NCI-H446 treated with DMSO at 0.1 percent for 48 hours (cell line): Measurements from ENCODE around the gene CACNA1C.

Experiments used
- DNase-seq: peaks from one replicate; lab custom pipeline; 2025; lab: John Stamatoyannopoulos, UW

The CACNA1C gene

DNA sequence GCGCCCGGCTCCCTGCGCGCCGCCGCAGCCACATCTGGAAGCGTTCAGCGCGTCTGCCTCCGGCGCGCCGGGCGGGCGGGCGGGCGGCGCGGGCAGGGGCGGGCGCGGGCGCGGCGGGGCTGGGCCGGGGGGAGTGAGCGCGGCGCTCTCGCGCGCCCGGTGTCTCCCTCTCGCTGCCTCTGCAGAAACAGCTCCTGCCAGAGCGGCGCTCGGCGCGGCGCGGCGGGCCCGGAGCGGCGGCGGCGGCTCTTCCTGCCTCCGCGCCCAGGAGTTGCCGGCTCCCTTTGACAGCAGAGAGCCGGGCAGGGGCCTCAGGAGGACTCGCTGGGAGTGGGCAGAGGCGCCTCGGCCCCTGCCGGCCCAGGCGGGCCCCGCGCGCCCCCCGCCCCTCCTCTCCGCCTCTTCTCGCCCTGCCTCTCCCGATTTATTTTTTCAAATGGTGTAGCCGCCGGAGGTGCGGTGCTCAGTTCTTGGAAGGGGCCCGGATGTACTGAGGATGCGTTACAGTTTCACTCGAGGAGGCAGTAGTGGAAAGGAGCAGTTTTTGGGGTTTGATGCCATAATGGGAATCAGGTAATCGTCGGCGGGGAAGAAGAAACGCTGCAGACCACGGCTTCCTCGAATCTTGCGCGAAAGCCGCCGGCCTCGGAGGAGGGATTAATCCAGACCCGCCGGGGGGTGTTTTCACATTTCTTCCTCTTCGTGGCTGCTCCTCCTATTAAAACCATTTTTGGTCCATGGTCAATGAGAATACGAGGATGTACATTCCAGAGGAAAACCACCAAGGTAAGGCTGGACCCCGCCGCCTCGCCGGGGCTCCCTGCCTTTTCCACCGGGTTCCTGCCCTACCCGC is at the start of gene CACNA1C:
Gene CACNA1C, plus strand, starts transcription at position 162 of the 853 bp plus-strand sequence. Its CDS starts 576 bp downstream, at position 738.
- DNase-seq, result peak; percentile 44

DNA sequence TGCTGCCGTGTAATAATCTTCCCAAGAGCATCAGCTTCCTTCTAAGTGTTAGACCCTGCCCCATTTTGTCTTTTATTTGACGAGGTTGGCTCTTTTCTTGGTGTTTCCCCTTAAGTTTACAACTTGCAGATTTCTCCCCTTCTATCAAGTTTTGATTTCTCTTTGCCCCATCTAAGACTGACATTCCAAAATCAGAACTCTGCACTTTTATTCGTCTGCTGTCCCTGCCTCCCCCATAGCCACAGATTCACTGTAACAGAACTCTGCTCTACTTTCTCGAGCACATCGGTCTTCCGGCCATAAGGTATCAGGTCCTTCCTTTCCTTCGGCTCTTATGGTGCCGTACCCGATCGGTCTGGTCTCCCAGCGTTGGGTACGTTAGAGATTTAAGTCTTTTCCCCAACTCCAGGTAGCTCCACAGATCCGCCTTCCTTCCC is 49.1 kb upstream of the CACNA1C start:
- DNase-seq, result no peak

DNA sequence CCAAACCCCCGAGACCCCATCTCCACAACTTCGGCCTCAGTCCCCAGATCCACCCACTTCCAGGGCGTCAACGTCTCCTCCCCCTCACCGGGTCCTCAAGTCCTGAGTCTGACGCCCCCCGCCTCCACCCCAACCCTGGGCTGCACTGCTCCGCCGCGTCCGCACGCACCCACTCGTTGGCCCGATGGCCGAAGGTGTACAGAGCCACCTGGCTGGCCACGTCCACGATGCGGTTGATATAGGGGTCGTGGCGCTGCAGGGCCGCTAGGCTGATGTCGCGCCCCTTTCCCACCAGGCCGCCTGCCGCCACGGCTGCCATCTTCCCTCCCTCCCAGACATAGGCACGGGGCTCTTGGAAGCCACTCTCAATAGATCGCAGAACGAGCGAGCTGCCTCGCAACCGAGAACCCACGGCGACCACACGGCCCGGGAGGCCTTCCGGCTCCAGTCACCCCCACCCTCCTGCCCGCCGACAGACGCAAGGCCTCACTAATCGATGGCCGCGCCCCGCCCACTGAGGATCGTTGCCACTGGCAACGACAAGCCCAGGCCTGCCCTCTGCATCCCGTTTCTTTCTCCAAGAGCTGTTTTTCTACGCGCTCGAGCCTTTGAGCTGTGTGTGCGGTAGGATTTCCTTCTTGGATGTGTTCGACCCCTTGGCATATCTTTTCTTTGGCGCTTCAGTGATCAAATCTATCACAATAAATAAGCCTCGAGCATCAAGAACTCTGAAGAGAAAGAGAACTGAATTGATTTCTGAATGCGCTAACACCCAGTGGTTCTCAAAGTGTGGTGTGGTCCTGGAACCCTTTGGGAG is 48.5 kb upstream of the CACNA1C start, which contains the start of gene DCP1B:
Gene DCP1B, minus strand, starts transcription at position 345 of the 817 bp plus-strand sequence. Its CDS starts 26 bp downstream, at position 319.
- peak; percentile 95 for DNase-seq

DNA sequence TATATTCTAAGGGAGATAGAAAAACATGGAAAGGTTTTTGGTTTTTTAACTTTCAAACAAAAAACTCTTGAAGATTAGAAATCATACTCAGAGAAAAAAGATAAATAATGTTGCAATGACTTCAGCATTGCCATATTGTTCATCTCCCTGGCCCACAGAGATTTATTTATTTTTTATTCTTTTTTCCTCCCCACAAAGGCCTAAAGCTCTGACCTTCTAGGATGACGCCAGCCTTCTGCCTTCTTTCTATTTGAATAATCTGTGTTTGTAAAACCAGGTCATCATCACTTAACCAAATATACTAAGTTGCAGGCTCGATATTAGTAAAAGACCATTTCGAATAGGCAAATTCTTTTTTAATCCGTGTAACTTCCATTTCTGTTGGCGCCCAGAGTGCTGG is 44.1 kb upstream of the CACNA1C start:
- DNase-seq, result no peak

DNA sequence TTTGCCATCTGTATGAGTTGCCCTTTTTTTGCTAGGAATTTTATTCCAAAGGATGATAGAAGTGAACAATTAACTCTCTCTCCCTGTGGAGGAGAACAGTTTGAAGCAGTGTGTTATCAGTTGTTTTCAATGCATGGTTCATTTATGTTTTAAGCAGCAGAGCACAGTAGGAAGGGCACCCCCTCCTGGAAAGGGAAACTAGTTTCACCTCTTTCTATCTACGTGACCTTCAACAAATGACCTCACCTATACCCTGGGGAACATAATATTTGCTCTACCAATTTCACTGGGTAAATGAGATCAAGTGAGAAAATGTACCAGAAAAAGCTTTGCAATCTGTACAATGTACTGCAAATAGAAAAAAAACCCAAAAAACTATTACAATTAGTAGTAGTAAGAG is 43.2 kb upstream of the CACNA1C start:
- no peak for DNase-seq

DNA sequence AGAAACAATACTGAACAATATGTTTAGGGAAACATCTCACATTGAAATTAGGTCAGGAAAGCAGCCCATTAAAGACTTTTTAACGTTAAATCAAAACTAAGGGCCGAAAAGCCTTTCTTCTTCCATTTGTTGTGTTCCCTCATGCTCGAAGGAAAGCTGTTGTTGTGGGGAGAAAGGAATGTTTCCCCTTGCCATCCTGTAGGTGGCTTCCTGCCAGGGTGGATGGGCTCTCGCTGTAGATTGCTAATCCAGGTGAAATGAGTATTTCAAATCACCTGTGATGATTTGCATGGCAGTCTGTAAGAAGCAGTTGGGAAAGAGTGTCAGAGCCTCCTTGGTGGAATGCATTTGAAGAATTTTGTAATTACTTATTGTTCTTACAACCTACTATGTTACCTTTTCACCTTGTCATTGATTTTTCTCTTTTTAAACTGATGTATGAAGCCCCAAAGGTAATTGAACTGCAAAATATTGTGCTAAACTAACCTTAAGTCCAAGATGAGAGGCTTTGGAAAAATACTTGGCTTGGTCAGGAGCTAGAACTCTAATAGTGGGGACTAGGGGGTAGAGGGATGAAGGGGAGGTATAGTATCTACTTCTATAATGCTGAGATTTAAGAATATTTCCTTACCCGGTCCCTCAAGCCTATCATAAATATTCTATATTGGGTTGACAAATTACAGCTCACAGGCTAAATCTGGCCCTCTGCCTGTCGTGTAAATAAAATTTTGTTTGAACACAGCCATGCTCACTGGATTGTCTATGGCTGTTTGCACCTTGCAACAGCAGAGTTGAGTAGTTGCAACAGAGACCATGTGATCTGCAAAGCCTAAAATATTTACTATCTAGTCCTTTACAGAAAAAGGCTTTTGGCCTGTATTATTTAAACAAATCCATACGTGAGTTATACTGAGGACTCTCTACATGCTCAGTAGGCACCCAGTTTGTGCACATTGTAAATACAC is 40.9 kb upstream of the CACNA1C start:
- DNase-seq, result no peak

DNA sequence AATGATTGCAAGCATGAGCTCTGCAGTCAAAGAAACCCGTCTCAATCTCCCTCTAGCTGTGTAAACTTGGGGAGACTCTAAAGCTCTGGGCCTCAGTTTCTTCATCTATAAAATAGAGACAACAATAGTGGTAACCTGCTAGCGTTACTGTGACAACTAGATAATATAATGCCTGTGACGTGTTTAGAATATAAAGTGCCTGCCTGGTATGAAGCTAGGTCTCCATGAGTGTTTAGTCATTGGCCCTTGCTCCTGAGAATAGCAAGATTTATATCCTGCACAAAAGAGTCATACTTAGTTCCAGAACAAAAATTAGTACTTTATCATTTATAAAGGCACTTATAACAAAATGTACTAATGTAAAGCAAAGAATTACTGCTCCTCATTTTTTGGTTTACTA is 39.7 kb upstream of the CACNA1C start:
- DNase-seq, result no peak

DNA sequence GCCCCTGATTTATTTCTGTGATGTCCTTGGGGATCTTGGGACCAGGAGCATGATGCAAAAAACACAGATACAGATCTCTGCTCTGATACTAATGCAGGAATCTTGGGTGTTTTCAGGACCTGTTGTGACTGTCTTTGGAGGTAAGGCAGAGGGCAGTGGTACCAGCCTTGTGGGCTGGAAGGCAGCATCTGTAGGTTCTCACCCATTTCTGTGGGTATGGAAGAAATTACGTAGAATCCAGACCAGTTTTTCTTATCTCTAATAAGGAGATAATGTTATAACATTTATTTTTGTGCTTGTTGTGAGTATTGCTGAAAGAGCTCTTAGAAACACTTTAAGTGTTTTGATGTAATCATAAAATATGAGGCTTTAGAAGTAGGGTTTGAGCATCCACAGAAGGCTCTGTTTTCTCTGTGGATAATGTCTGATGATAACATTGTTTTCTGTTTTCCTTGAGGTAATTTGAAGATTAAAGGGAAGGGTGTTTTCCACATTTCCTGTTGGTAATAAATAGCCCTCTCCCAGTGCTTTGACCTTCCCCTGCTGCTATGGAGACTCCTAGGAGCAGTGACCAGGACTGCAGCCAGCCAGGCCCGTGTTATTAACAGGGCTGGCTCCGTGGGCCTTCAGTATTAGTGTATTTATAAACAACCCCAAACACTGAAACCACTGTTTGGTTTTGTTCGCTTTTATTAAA is 39.1 kb upstream of the CACNA1C start:
- DNase-seq, result no peak

DNA sequence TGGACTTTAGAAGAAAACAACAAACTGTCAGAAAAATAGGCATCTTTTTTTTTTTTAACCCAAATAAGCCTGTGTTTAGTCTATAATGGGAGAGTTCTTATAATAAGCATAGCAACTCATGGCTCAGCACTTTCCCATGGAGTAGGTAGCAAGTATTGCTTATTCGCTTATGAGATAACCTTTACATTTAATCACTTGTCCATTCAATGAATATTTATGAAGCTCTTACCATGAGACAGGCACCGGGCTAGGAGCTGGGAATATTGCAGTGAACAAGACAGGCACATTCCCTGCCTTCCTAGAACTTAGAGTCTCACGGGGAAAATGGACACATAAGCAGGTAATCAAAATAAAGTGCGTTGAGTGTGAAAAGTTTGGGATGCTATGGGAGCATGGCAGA is 38.6 kb upstream of the CACNA1C start:
- DNase-seq, result no peak

DNA sequence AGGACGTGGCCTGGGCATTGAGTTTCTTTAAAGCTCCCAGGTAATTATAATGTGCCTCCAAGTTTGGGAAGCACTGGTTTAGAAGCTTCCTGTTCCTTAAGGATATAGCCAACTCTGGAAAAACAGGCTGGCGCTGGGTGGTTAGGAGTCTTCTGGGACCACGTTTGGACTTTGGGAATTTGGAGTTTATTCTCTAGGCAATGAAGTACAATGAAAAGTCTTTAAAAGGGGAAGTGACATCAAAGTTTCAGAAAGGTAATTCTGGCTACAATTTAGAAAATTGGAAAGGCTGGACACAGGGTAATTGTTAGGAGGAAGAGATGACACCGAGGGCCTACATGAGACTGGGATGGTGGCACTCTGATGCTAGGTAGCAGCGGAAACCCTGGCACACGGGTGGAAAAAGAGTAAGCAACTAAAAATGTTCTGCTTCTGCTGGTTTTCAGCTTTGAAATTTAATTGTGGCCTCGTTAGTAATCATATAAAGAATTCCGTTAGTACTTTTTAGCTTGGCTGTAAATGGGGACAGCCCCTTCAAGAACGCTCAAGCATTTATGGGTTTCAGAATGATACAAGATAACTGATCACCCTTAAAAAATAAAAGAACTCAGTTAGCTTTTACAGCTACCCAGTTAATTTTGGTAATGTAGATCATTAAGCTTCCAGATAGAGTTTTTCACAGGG is 35.8 kb upstream of the CACNA1C start:
- no peak for DNase-seq

DNA sequence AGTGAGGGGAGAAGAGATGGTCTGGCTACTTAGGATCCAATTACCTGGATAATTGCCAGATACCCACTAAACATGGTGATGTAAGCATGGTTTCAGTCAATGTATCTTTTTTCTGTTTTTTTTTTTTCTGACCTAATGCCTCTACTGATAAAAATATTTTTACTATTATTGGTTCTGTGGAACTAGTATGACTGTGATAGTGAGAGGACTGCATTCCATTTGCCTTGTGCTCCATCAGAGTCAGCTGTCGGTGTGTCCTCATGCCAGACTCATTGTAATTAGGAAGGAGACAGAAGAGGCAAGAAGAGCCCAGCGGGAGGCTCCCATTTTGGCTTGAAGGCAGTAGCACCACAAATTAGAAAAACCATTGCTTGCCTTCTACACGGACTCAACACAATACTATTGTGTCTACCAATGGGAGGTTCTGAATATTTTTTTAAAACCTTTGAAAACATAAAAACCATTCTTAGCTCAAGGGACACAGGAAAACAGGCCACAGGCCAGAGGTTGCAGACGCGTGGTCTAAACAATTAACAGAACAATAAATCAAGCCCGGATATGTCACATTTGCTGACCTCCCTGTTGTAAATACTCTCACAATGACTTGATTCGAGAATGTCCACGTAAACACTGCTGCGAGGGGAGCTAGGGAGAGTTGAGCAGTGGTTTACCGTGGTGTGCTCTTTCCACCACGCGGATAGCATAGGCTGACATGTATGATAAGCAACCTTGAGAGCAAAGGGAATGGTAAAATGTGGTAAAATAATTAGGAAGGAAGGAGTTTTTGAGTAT is 35.0 kb upstream of the CACNA1C start:
- peak; percentile 61 for DNase-seq

DNA sequence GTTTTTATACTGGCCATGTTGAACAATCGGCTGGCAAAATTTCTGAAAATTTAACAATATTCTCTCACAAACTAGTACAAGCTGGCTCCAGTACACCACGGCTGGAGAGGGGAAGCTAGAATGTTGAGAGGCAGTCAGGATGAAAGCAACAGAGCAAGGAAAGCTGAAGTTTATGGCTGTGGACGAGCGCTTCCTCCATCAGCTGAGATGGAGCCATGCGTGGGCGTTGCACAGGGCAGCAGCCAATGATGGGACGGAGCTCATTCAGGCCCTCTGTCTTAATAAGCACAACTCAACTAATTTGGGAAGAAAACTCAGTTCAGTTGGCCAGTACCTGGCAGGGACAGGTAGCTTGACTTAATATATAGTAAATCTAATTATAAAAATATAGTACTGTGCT is 34.4 kb upstream of the CACNA1C start:
- no peak for DNase-seq

DNA sequence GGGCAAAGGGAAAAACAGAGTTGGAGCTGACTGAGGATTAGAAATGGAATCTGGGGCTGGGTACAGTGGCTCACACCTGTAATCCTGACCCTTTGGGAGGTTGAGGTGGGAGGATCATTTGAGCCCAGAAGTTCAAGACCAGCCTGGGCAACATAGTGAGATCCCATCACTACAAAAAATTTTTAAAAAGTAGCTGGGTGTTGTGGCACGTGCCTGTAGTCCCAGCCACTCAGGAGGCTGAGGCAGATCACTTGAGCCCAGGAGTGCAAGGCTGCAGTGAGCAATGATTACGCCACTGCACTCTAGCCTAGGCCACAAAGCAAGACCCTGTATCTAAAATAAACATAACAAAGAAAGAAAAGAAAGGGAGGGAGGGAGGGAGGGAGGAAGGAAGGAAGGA is 33.7 kb upstream of the CACNA1C start:
- DNase-seq, result no peak

DNA sequence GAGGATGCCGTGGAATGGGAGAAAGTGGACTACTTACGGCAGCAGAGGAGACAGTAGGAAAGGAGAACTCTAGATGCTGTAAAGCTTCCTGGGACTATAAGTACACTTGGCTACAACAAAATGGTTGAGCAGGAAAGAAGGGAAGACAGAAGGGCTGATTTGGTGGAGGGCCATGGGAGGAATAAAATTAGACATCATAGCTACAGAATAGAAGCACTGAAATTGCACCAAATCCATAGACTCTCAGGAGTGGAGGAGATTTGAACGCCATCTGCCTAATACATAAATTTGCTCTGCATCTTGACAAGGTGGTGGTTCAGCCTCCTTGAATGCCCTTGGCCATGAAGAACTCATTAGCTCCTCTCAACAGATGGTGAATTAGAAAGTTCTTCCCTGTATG is 32.3 kb upstream of the CACNA1C start:
- no peak for DNase-seq

DNA sequence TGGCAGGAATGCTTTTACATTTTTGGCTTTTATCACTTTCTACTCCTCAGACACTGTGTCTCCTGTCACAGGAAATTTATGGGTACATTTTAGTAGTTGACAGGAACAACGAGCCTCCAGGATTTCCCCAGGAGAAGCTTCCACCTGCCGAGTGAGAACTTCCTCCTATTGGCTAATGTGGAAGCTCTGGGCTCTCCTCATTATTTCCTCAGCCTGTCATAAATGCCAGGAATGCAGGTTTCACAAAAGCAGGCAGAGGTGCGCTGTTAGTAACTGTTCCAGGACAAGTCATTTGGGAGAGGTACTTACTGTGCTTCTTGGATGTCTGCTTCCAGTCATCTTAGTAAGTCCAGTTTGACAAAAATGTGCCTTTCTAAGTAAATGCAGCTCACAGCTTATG is 29.4 kb upstream of the CACNA1C start:
- DNase-seq, result no peak

DNA sequence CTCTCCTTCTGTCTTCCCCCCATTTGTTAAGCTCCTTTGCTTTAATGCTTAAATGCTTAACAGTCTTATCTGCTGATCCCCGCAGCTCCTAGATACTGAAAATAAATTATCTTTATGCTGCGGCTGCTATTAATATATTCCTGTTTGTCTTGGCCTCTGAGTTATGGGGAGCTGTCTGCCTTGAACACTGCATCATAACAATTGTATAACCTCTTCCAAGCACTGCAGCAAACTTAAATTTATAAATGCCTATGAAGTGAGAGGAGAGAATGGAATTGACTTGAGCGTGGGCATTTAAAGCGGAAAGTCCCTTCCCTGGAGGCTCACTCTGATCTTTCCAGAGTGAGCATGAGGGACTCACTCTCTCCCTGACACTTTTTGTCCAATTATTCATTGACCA is 25.4 kb upstream of the CACNA1C start:
- no peak for DNase-seq

DNA sequence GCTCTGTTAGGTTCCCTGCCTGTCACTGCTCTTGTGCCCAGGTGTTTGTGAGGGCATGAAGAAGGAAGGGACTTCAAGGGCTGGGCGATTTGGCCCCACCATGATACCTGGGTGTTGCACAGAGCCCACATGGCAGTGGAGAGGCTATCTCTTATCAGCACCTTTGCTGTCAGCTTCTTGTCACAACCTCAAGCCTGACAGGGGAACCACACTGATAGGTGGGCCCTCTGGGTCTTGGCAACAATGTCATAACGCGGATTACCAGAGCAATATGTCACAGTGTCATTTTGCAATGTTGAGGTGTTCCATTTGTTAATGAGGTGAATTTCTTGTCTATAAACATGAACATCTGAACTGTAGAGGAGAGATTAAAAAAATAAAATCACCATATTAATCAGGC is 22.9 kb upstream of the CACNA1C start:
- DNase-seq, result no peak

DNA sequence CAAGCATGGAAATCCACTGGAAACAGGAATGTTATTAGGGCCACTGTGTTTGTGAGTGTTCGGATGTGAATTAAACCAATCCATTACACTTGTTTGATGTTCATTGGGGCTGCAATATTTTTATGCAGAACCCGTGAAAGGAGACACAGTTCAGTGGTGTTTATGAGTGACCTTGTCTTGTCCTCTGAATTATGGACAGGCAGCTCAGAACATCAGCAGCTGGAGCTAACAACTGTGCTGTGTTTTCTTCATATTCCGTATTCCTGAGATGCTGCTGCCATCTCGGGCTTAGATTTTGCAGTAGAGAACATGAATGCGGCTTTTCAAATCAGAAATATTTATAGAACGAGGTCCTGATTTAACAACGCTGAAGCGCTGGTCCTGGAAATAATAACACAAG is 20.3 kb upstream of the CACNA1C start:
- no peak for DNase-seq

DNA sequence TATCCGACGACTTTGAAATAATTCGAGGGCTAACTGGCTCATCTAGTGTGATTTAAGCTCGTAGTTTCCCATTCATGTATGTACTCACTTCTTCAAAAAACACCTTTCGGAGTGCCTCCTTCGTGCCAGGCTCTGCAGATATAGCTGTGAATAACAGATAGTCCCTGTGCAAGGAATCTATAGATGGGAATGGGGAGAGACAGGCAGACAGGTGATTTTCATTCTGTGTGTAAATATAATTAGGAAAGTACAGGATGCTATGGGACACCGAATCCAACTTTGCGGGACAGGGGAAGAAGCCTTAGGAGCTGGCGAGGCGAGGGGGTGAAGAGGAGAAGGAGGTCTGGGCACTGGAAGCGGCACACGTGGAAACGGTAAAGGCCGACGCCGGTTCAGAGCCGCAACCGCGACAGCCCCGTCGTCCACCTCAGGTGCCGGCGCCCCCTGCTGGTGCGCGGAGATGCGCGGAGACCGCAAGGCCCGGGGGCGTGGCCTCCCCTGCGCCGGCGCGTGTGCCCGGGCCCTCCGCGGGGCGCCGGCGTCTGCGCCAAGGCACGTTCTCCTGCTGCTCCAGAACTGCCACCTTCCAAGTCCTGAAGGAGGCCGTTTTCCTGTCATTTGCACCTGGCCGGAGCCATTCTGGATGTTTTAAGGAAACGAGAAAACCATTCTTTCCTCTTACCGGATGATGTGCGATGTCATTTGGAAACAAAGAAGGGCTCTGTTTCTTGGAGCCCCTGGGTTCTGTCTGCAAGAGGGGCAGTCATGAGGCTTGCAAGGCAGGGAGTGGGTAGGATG is 18.0 kb upstream of the CACNA1C start:
- peak; percentile 70 for DNase-seq
